Hepatocyte (in vitro differentiated cells): ENCODE measurements around the gene CLBA1. TPM values are rescaled to one million over a fixed set of nuclear protein-coding genes. Genes with fewer than 3 reads are reported as not detected.

ENCODE experiments used
- DNase-seq: peaks from one replicate; pipeline ENCODE4 v3.0.0-alpha.2; 2016; ENCODE audit warnings: low spot score
- H2AFZ ChIP-seq: fragments of 200-600 bp; sonication (generic); 2 replicates; pipeline ENCODE4 v1.6.0; 2016; ENCODE audit warnings: antibody characterized with exemption, mild to moderate bottlenecking
- H3K27ac ChIP-seq: fragments of 200-600 bp; sonication (generic); 2 replicates; pipeline ENCODE4 v1.5.1; 2016; ENCODE audit warnings: mild to moderate bottlenecking
- H3K27me3 ChIP-seq: fragments of 200-600 bp; sonication (generic); 2 replicates; pipeline ENCODE4 v1.6.1; 2016
- H3K36me3 ChIP-seq: fragments of 200-600 bp; sonication (generic); replicated peaks from 2 replicates; pipeline ENCODE4 v1.5.1; 2016; ENCODE audit warnings: low read depth; ENCODE audit not compliant: insufficient read depth
- H3K4me1 ChIP-seq: fragments of 200-600 bp; sonication (generic); 2 replicates; pipeline ENCODE4 v1.5.1; 2016; ENCODE audit warnings: mild to moderate bottlenecking, moderate library complexity; ENCODE audit not compliant: insufficient read depth
- H3K4me2 ChIP-seq: fragments of 200-600 bp; sonication (generic); 2 replicates; pipeline ENCODE4 v1.6.0; 2016
- H3K4me3 ChIP-seq: fragments of 200-600 bp; sonication (generic); 2 replicates; pipeline ENCODE4 v1.5.1; 2016; ENCODE audit warnings: mild to moderate bottlenecking
- H3K79me2 ChIP-seq: fragments of 200-600 bp; sonication (generic); 2 replicates; pipeline ENCODE4 v1.6.0; 2017; ENCODE audit warnings: mild to moderate bottlenecking
- H3K9me2 ChIP-seq: fragments of 200-600 bp; sonication (generic); replicated peaks from 2 replicates; pipeline ENCODE4 v1.6.0; 2017; ENCODE audit warnings: mild to moderate bottlenecking; ENCODE audit not compliant: insufficient read depth
- H3K9me3 ChIP-seq: fragments of 200-600 bp; sonication (generic); 2 replicates; pipeline ENCODE4 v1.5.1; 2016; ENCODE audit warnings: low read depth, mild to moderate bottlenecking
- H4K20me1 ChIP-seq: fragments of 200-600 bp; sonication (generic); 2 replicates; pipeline ENCODE4 v1.6.0; 2016; ENCODE audit warnings: mild to moderate bottlenecking; ENCODE audit not compliant: insufficient read depth, poor library complexity, severe bottlenecking
- EZH2 ChIP-seq: fragments of 200-600 bp; sonication (generic); IDR thresholded peaks from 2 replicates; pipeline ENCODE4 v1.6.1; 2016; ENCODE audit warnings: antibody characterized with exemption, mild to moderate bottlenecking, borderline replicate concordance
- EZH2phosphoT487 ChIP-seq: fragments of 200-600 bp; sonication (generic); IDR thresholded peaks from one replicate; pipeline ENCODE4 v1.6.1; 2018; ENCODE audit warnings: antibody characterized with exemption, mild to moderate bottlenecking, low read depth, moderate library complexity; ENCODE audit not compliant: unreplicated experiment, severe bottlenecking
- WGBS: methylation state at CpG from one replicate; pipeline ENCODE4 v1.1.6; 2016; ENCODE audit warnings: low lambda C conversion rate; ENCODE audit errors: missing lambda C conversion rate; 5-methylcytosine and 5-hydroxymethylcytosine counted together
- polyA plus RNA-seq: library from polyadenylated mRNA; unstranded; fragments of >200 nt; fragmentation: Nextera tagmentation; extraction: Ambion mirVana; gene quantifications from 2 replicates; pipeline ENCODE4 v1.2.1, GENCODE V29; 2016
- total RNA-seq: library from RNA; depleted of rRNA; stranded (reverse); fragments of >200 nt; gene quantifications from 2 replicates; pipeline ENCODE4 v1.2.3, GENCODE V29; 2014
- TF ChIP-seq, protein P1 (sequence below): fragments of 200-600 bp; sonication (generic); IDR thresholded peaks from 2 replicates; pipeline ENCODE4 v1.5.1; 2016; ENCODE audit warnings: antibody characterized with exemption, mild to moderate bottlenecking; ENCODE audit not compliant: poor library complexity

Gene CLBA1
- total RNA-seq (4.5 and 6.4 TPM in 2 replicates), polyA plus RNA-seq (5.1 and 9.3 TPM in 2 replicates)

DNA sequence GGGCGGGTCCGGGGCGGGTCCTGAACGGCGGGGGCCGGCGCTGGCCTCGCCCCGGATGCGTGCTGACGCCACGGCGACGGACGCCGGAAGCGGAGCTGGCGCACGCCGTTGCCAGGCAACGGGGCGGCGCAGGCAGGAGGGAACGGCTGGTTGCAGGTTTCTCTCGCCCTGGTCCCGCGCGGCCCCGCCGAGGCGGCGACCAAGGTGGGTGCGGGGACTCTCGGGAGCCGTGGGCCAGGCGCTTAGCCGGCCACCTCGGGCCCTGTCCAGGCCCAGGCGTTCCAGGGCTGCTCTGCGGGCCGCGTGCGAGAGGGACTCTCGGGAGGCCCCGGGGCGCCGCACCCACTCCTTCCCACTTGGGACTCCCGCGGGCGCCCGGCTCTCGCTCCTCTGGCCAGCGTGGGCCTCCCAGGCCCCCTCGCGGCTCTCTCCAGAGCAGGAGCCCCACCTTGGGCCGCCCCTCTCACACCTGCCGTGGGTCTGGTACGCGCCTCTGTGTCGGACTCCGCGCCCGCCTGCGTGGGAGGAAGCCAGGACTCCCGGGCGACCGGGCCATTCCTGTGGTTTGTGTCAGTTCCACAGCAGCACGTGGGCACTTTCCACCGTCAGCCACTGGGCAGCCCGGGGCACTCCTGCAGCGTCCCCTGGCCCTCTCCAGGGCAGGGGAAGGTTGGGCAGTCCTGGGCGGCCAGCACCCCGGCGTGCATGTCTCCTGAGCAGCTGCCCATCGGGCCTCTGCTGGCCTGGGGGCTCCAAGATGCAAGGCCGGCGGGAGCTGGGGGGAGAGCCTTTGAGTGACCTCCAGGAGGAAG lies at the start of gene CLBA1:
TSS of gene CLBA1 (plus strand) at position 114 of the 812 bp plus-strand sequence. CDS start at position 758, 644 bp downstream.
- peaks cover 7% of the 10 kb centered on the region for H3K4me1 ChIP-seq
- no peaks in the 10 kb centered on the region for H4K20me1 ChIP-seq
- H3K79me2 ChIP-seq: peaks cover 4% of the 10 kb centered on the region
- TF ChIP-seq EZH2phosphoT487: no peak
- TF ChIP-seq EZH2: no peak
- TF ChIP-seq, protein P1, sequence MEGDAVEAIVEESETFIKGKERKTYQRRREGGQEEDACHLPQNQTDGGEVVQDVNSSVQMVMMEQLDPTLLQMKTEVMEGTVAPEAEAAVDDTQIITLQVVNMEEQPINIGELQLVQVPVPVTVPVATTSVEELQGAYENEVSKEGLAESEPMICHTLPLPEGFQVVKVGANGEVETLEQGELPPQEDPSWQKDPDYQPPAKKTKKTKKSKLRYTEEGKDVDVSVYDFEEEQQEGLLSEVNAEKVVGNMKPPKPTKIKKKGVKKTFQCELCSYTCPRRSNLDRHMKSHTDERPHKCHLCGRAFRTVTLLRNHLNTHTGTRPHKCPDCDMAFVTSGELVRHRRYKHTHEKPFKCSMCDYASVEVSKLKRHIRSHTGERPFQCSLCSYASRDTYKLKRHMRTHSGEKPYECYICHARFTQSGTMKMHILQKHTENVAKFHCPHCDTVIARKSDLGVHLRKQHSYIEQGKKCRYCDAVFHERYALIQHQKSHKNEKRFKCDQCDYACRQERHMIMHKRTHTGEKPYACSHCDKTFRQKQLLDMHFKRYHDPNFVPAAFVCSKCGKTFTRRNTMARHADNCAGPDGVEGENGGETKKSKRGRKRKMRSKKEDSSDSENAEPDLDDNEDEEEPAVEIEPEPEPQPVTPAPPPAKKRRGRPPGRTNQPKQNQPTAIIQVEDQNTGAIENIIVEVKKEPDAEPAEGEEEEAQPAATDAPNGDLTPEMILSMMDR: no peak
- no peaks in the 10 kb centered on the region for H3K36me3 ChIP-seq
- H3K9me2 ChIP-seq: no peaks in the 10 kb centered on the region
- DNase-seq: peak; percentile 97
- peak within 1 kb of the TSS; percentile 82 for H3K4me3 ChIP-seq
- 7% methylated on average over 62 of the region's 77 CpGs for WGBS
- H3K27ac ChIP-seq: peak within 1 kb of the TSS; percentile 80
- H3K4me2 ChIP-seq: peak within 1 kb of the TSS; percentile 98
- H3K9me3 ChIP-seq: no peaks in the 10 kb centered on the region
- no peaks in the 10 kb centered on the region for H3K27me3 ChIP-seq
- H2AFZ ChIP-seq: peak within 1 kb of the TSS; percentile 83

DNA sequence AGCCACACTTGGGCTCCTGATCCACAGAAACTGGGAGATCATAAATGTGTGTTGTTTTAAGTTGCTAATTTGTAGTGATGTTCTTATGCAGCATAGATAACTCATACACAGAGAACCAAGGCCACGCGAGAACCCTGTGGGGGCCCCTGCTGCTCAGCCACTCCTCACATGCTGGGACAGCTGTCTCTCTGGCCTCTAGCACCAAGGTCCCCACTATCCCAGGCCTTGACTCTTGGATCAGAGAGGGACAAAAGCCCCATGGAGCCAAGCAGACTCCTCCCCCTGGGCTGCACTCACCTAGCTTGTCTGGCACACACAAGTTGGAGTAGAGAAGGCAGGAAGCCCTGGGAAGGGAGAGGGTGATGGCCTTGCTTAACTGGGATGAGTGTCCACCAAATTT lies 49.6 kb upstream of the CLBA1 start:
- Histone ChIP-seq H3K27ac (no peak overlapping the region), H3K9me2 (no peaks in the 10 kb centered on the region), H3K79me2 (no peaks in the 10 kb centered on the region), H3K27me3 (peaks cover 68% of the 10 kb centered on the region), H4K20me1 (no peaks in the 10 kb centered on the region), H3K4me1 (peaks cover 10% of the 10 kb centered on the region), H3K36me3 (no peaks in the 10 kb centered on the region), H3K4me3 (no peak overlapping the region), H2AFZ (no peak overlapping the region), H3K4me2 (no peak overlapping the region), H3K9me3 (no peaks in the 10 kb centered on the region)
- no peak for TF ChIP-seq EZH2phosphoT487
- TF ChIP-seq EZH2: no peak
- TF ChIP-seq, protein P1: no peak
- 69% methylated on average over 2 of the region's 2 CpGs for WGBS
- no peak for DNase-seq

DNA sequence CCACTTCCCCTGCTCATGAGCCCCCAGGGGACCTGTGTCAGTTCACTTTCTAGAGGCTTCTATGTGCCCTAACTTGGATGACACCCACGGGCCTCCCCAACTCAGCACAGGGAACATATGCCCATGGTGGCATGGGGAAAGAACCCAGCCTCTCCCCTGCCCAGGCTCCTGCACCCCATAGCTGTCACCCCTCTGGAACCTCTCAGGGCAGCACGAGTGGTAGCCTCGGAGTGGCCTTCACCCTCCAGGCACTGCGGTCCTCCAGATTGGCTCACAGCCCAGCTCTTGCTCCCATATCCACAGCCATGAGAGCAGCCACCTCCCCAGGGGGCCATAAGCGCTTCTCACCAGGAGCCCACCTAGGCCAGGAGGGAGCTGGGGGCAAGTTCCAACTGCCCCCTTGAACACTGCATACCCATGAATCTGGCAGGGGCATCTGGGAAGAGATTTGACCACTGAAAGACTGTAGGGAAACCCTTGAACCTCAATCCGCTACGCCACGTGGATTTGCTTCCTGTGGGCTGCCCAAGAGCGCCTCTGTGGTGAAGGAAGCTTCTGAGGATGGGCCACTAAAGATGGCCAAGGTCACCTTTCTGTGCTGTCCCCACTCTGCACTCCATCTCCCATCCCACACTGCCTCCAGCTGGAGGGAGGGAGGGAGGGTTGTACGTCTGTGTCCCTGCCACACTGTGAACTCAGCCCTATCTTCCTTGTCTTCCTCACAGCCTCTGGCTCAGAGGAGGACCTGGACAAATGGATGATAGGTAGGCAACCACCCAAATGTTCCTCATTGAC lies 49.0 kb upstream of the CLBA1 start:
- no peaks in the 10 kb centered on the region for H3K36me3 ChIP-seq
- H3K9me3 ChIP-seq: no peaks in the 10 kb centered on the region
- H3K27me3 ChIP-seq: peaks cover 63% of the 10 kb centered on the region
- H3K4me1 ChIP-seq: peaks cover 10% of the 10 kb centered on the region
- no peak overlapping the region for H2AFZ ChIP-seq
- H3K4me3 ChIP-seq: no peak overlapping the region
- H3K79me2 ChIP-seq: no peaks in the 10 kb centered on the region
- DNase-seq: no peak
- WGBS: 83% methylated on average over 10 of the region's 10 CpGs
- no peak overlapping the region for H3K27ac ChIP-seq
- TF ChIP-seq EZH2phosphoT487: no peak
- TF ChIP-seq, protein P1: no peak
- no peak for TF ChIP-seq EZH2
- no peaks in the 10 kb centered on the region for H3K9me2 ChIP-seq
- no peak overlapping the region for H3K4me2 ChIP-seq
- H4K20me1 ChIP-seq: no peaks in the 10 kb centered on the region
